ENCODE results near the gene AGAP1.

The AGAP1 gene

GRCh38 chr2:236022128-236022527, 528.3 kb downstream of the AGAP1 start:
- DNase-seq: no peak

GRCh38 chr2:236025892-236026291, 532.0 kb downstream of the AGAP1 start:
- DNase-seq: no peak

GRCh38 chr2:236026841-236027240, 533.0 kb downstream of the AGAP1 start:
- no peak for DNase-seq

- DNase-seq: no peak
Measured at GRCh38 chr2:236028066-236028465, 534.2 kb downstream of the AGAP1 start.

- DNase-seq: no peak
Measured at GRCh38 chr2:236033462-236033861, 539.6 kb downstream of the AGAP1 start.

GRCh38 chr2:236034974-236035373, 541.1 kb downstream of the AGAP1 start:
- no peak for DNase-seq

- DNase-seq: no peak
Measured at GRCh38 chr2:236036045-236036444, 542.2 kb downstream of the AGAP1 start.

GRCh38 chr2:236038096-236038495, 544.3 kb downstream of the AGAP1 start:
- no peak for DNase-seq

GRCh38 chr2:236040600-236041328, 546.9 kb downstream of the AGAP1 start:
- no peak for DNase-seq

- DNase-seq: no peak
Measured at GRCh38 chr2:236041616-236042015, 547.8 kb downstream of the AGAP1 start.

- DNase-seq: no peak
Measured at GRCh38 chr2:236042087-236042486, 548.2 kb downstream of the AGAP1 start.

GRCh38 chr2:236044191-236044590, 550.3 kb downstream of the AGAP1 start:
- DNase-seq: no peak

- no peak for DNase-seq
Measured at GRCh38 chr2:236045251-236046235, 551.7 kb downstream of the AGAP1 start.

GRCh38 chr2:236046715-236047114, 552.9 kb downstream of the AGAP1 start:
- no peak for DNase-seq

GRCh38 chr2:236047176-236047575, 553.3 kb downstream of the AGAP1 start:
- DNase-seq: no peak

GRCh38 chr2:236047886-236048540, 554.2 kb downstream of the AGAP1 start:
- no peak for DNase-seq

GRCh38 chr2:236049981-236050380, 556.1 kb downstream of the AGAP1 start:
- no peak for DNase-seq

- DNase-seq: no peak
Measured at GRCh38 chr2:236051351-236051750, 557.5 kb downstream of the AGAP1 start.

- no peak for DNase-seq
Measured at GRCh38 chr2:236051806-236052205, 558.0 kb downstream of the AGAP1 start.

- DNase-seq: no peak
Measured at GRCh38 chr2:236052206-236052605, 558.4 kb downstream of the AGAP1 start.

- DNase-seq: no peak
Measured at GRCh38 chr2:236052926-236053821, 559.3 kb downstream of the AGAP1 start.

GRCh38 chr2:236054125-236054524, 560.3 kb downstream of the AGAP1 start:
- DNase-seq: no peak

Measured in effector CD8-positive, alpha-beta T cell (primary cell).